Mesenteric fat pad (tissue), 1 donor: Measurements from ENCODE around the gene PRPSAP2. TPM values are rescaled to one million over a fixed set of nuclear protein-coding genes. Genes with fewer than 3 reads are reported as not detected.

Source experiments
- DNase-seq: peaks from one replicate; pipeline ENCODE4 v3.0.0-alpha.2; 2020; ENCODE audit warnings: low spot score
- total RNA-seq: library from RNA; stranded (reverse); fragmentation: NEBNext Ultra II Directional; extraction: Animal tissue kit (Norgen Biotek cat#: 25700); gene quantifications from one replicate; pipeline ENCODE4 v1.2.1, GENCODE V29; 2021
- donor health status: DM: yes; HTN: yes; CAD: no.

Gene PRPSAP2
- total RNA-seq, 1 donor from 2014 or later, result 15.8 TPM

- no peak for DNase-seq
Observed at GRCh38 chr17:18977646-18978045, 119.7 kb downstream of the PRPSAP2 start.

GRCh38 chr17:18978050-18978449 is 120.1 kb downstream of the PRPSAP2 start:
- DNase-seq, result no peak

- DNase-seq, result no peak
Observed at GRCh38 chr17:18978655-18979054, 120.7 kb downstream of the PRPSAP2 start.

Other genes with a start within 250 kb of the PRPSAP2 start
- gene TBC1D28, start 213.7 kb upstream of the PRPSAP2 start, total RNA-seq, result not detected
- gene FOXO3B, start 175.8 kb upstream of the PRPSAP2 start, total RNA-seq, result 2.1 TPM
- gene FBXW10, start 114.1 kb upstream of the PRPSAP2 start, total RNA-seq, result 0.51 TPM
- gene TVP23B, start 76.9 kb upstream of the PRPSAP2 start, total RNA-seq, result 41.1 TPM
- gene SLC5A10, start 94.0 kb downstream of the PRPSAP2 start, total RNA-seq, result not detected
- 8.9 TPM for gene FAM83G, start 146.6 kb downstream of the PRPSAP2 start, total RNA-seq
- gene GRAP, start 188.8 kb downstream of the PRPSAP2 start, total RNA-seq, result 5.9 TPM